ENCODE results near the gene MAN1C1. TPM values are rescaled to one million over a fixed set of nuclear protein-coding genes. Genes with fewer than 3 reads are reported as not detected.

MAN1C1 gene
- total and polyA plus RNA-seq, 2 donors from 2014 or later = 31.7 to 65.5 TPM

GRCh38 chr1:25711555-25712298, 95.1 kb downstream of the MAN1C1 start:
- Histone ChIP-seq H3K27ac (ENCODE audit: low read depth in 2 of 2, low read length in 2 of 2) (no peak overlapping the region), H3K36me3 (ENCODE audit: control insufficient read depth in 2 of 3, insufficient read depth in 3 of 3, low read length in 3 of 3) (no peaks in the 10 kb centered on the region), H3K9ac (ENCODE audit: low read length in 3 of 3) (no peak overlapping the region), H3K4me3 (ENCODE audit: low read length in 3 of 3) (no peak overlapping the region), H3K27me3 (ENCODE audit: control insufficient read depth, insufficient read depth, low read length) (no peaks in the 10 kb centered on the region), H3K4me1 (ENCODE audit: control insufficient read depth in 2 of 3, insufficient read depth in 2 of 3, low read depth in 1 of 3, low read length in 3 of 3) (peaks cover 0 to 2% (median 0%) of the 10 kb centered on the region in 3 donors), H3K9me3 (ENCODE audit: control insufficient read depth in 2 of 3, insufficient read depth in 1 of 3, low read length in 3 of 3) (no peaks in the 10 kb centered on the region)
- FAIRE-seq = no peak
- intact Hi-C loops (cut with DNase I) = no loop called here
- DNase-seq = no peak
- TF ChIP-seq CTCF (IDR thresholded peaks at IDR 0.05; ENCODE audit: borderline replicate concordance, extremely low read depth, insufficient read depth) = no peak

GRCh38 chr1:25712299-25712970, 95.8 kb downstream of the MAN1C1 start:
- intact Hi-C loops (cut with DNase I) = no loop called here
- TF ChIP-seq CTCF (IDR thresholded peaks at IDR 0.05; ENCODE audit: borderline replicate concordance, extremely low read depth, insufficient read depth) = no peak
- DNase-seq = no peak
- H3K9ac ChIP-seq (ENCODE audit: low read length in 3 of 3) = no peak overlapping the region
- no peaks in the 10 kb centered on the region for H3K27me3 ChIP-seq (ENCODE audit: control insufficient read depth, insufficient read depth, low read length)
- H3K27ac ChIP-seq (ENCODE audit: low read depth in 2 of 2, low read length in 2 of 2) = no peak overlapping the region
- H3K36me3 ChIP-seq (ENCODE audit: control insufficient read depth in 2 of 3, insufficient read depth in 3 of 3, low read length in 3 of 3) = no peaks in the 10 kb centered on the region
- FAIRE-seq = no peak
- H3K4me3 ChIP-seq (ENCODE audit: low read length in 3 of 3) = no peak overlapping the region
- H3K4me1 ChIP-seq (ENCODE audit: control insufficient read depth in 2 of 3, insufficient read depth in 2 of 3, low read depth in 1 of 3, low read length in 3 of 3) = peaks cover 0 to 2% (median 0%) of the 10 kb centered on the region in 3 donors
- H3K9me3 ChIP-seq (ENCODE audit: control insufficient read depth in 2 of 3, insufficient read depth in 1 of 3, low read length in 3 of 3) = no peaks in the 10 kb centered on the region

GRCh38 chr1:25713961-25714360, 97.4 kb downstream of the MAN1C1 start:
- H3K27ac ChIP-seq (ENCODE audit: low read depth in 2 of 2, low read length in 2 of 2) = no peak overlapping the region
- H3K4me1 ChIP-seq (ENCODE audit: control insufficient read depth in 2 of 3, insufficient read depth in 2 of 3, low read depth in 1 of 3, low read length in 3 of 3) = peaks cover 0 to 2% (median 0%) of the 10 kb centered on the region in 3 donors
- H3K9ac ChIP-seq (ENCODE audit: low read length in 3 of 3) = no peak overlapping the region
- no peaks in the 10 kb centered on the region for H3K27me3 ChIP-seq (ENCODE audit: control insufficient read depth, insufficient read depth, low read length)
- TF ChIP-seq CTCF (IDR thresholded peaks at IDR 0.05; ENCODE audit: borderline replicate concordance, extremely low read depth, insufficient read depth) = no peak
- DNase-seq = no peak
- H3K4me3 ChIP-seq (ENCODE audit: low read length in 3 of 3) = no peak overlapping the region
- intact Hi-C loops (cut with DNase I) = no loop called here
- H3K36me3 ChIP-seq (ENCODE audit: control insufficient read depth in 2 of 3, insufficient read depth in 3 of 3, low read length in 3 of 3) = no peaks in the 10 kb centered on the region
- FAIRE-seq = no peak
- H3K9me3 ChIP-seq (ENCODE audit: control insufficient read depth in 2 of 3, insufficient read depth in 1 of 3, low read length in 3 of 3) = no peaks in the 10 kb centered on the region

Data from kidney (tissue), 14 donors.